Measurements from ENCODE around the gene NKAIN4.

GRCh38 chr20:63294536-63294900 is 40.3 kb upstream of the NKAIN4 start:
- TF ChIP-seq POLR2A (IDR thresholded peaks at IDR 0.05) (no peak), CTCF (IDR thresholded peaks at IDR 0.05) (no peak)
